HuH-7 (cell line): ENCODE results near the gene KCNV2.

Source experiments
- DNase-seq: peaks from one replicate; pipeline ENCODE4 v3.0.0; 2011; ENCODE audit warnings: low spot score

KCNV2 gene

DNA sequence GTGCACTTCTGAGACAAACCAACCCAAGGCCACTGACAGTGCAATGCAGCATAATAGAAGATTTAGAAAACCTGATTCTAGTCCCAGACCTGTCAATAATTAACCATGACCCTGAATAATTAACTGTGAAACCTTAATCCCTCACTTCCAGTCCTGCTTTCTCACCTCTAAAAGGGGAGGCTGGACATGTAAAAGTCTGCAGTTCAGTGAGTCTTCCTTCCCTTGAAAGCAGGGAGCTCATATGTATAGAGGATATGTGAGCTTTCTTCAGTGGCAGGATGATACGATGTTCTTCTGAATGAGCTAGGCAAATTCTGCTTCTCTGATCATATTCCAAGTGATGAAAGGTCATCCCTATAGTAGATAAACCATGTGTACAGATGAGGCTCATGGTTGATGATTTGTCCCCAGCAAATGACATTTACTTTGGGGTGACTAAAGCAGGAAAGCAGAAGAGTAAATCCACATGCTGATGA is 2.9 kb downstream of the KCNV2 start:
- peak; percentile 21 for DNase-seq

DNA sequence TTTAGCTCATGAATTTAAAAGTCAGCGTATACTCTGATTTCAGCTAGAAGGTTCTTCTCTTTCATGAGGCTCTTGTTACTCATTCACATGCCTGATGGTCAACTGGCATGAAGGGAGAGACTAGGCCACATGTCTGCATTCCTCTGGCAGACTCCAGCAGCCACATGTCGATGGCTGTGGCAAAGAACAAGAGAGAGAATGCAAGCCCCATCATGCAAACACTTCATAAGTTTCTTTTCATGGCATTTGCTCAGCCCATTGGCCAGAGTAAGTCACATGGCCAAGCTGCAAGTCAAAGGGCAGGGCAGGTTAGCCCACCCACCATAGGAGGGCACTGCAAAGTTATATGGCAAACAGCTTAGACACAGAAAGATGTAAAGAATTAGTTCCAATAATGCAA is 5.4 kb downstream of the KCNV2 start:
- DNase-seq: no peak

DNA sequence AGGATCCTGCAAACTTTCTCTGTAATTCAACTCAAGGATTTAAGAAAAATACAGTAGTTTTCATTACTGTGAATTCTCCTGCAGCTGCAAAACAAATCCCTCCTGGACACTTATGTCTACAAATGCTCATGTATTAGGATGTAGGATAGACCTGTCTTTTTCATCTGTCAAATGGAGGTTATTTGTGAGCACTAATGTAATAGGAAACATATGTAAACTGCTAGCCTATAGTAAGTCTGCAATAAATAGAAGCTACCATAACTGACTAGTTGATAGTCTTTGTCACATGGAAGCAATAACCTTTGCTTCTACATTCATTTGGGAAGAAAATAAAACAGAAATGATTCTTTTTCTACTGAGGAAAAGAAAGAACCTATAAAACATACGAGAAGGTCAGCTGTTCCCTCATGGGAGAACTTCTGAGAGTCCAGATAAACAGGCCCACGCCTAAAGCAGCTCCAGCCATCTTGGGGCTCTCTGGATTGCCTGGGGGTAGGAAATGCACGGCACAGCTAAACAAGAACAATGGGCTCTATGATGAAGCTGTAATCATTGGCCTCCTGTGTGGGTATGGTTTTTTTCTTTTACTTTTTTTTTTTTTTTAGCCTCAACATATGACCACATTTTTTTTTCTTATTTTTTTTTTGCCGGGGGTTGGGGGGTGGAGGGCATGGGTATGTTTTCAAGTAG is 6.2 kb downstream of the KCNV2 start:
- no peak for DNase-seq

DNA sequence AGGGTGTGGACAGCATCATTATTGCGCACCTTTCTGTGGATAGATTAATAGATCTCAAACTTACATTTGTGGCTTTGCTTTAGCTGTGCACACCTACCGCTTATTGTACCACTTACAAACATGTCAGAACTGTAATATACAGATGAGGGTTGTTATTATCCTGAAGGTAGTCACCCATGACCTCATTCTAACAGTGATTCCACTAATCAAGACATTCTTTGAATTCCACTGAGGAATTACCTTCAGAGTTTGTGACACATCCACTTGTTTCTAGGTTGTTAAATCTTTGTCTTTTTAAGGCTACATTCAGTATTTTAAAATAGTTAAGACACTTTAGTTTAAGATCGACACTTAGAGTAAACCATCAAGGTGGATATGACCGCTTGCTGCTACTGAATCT is 7.8 kb downstream of the KCNV2 start:
- DNase-seq: no peak

DNA sequence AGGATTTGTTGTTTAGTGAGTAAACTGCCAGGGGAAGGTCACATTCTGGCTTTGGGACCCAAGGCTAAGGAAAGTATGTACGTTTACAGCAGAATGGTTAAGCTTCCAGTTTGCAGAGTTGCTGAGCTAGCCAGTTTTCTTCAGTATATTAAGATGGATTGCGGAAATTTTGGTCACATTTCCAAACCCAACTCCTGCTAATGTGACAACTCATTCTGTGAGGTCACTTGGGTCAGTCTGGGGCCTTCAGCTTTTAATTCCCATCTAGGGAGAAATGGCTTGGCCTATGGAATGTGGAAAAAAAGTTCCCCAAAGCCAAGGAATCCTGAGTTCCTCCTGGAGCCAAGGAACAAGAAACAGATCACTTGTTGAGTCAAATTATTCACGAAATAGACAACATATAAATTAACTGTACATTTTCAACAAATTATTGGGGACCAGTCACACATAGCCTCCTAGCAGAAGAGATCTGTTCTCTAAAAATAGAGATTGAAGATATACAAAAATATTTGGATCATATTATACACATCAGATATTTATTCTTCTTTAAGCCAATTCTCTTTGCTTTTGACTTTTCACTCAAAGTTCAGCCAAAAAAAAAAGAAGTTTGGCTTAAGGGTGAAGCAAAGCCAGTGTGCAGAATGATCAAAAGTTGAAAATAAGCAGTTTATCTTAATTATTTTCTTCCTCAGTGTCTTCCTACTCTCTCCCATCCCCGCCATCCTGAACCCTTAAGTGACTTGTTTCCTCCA is 8.8 kb downstream of the KCNV2 start:
- DNase-seq: no peak

DNA sequence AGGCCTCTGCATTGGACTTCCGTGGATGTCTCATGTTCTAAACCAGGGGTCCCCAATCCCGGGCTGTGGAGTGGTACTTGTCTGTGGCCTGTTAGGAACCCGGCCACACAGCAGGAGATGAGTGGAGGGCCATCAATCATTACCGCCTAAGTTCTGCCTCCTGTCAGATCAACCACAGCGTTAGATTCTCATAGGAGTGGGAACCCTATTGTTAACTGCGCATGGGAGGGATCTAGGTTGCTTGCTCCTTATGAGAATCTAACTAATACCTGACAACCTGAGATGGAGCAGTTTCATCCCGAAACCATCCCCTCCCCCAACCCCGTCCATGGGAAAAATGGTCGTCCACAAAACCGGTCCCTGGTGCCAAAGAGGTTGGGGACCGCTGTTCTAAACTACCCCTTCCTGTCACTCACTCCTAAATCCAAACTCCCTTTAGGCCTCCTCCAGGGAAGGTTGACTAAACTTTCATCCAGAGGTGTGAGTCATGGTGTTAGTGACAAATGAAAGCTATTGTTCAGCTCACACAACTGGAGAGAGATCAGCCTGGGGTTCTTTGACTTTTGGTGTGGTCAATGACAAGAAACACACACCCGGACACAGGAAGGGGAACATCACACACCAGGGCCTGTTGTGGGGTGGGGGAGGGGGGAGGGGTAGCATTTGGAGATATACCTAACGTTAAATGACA is 9.5 kb downstream of the KCNV2 start:
- no peak for DNase-seq

DNA sequence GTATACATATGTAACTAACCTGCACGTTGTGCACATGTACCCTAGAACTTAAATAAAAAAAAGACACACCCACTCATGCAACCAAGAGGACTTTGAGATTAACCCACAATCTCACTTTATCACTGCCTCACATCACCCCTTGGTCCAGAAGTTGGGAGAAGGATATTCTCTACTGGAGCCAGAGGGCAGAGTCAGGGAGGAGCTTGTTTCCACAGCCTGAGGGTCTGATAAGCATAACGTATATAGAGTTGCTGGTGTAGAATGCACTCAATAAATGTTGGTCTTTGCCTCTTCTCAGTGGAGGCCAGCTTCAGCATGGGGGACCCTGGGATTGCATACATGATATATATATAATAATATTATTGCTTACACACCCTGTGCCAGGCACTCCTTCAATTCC is 10.1 kb downstream of the KCNV2 start:
- no peak for DNase-seq

DNA sequence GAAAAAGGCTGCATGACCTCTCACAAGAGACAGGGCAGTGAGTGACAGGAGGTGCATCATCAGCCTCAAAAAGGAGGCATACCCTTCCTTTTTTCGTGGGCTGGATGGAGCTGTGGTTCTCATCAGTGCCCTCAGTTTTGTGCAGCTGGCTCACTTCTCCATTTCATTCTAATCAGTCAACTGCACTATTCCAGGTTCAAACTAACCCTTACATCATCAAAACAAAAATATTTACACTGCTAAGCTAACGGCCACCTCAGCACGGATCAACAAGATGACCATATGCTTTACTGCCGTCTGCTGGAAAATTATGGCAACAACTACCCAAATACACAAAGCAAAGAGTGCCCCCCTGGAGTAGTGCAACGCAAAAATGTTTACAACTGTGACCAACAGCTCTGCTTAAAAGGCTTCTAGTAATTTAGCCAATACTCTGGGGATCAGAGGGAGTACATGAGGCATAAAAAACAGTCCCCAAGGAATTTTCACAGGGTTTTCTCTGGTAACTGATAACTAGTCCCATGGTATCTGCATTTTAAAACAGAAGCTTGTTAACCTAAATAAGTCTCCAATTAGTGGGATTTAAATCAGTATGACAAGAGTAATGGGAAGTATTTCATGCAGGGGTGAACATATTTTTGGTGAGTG is 10.8 kb downstream of the KCNV2 start:
- DNase-seq: peak; percentile 32

DNA sequence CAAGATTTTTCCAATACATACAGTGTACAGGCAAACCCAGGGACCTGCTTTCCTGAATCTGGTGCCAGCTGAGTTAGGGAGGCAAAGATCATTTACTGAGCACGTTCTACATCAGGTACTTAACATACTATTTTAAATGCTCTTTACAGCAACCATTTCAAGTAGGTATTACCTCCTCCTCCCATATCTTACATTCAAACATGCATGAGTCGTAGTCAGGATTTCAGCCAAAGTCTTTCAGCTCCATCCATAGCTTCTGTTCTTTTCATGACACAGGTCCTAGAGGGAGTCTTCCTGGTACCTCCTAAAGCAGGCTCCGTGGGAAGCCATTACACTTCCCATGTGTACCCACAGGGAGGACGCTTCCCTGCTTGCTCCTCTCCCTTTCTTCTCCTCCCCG is 11.7 kb downstream of the KCNV2 start:
- no peak for DNase-seq

DNA sequence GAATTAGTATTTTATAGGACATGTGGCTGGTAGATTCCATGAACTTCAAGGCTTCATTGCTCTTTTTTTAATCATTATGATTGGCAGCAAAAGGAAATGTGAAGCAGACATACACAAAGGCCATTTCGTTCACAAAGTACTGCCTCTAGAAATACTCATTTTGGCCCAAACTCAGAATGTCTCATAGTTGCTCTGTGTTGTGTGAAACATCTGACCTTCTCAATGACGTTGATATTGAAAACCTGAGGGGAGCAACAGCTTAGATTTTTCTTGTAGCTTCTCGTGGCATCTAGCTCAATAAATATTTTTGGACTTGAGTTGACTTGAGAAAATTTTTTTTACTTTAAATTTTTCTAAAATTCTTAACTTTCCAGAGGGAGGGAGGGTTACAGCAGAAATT is 12.4 kb downstream of the KCNV2 start:
- DNase-seq: no peak

DNA sequence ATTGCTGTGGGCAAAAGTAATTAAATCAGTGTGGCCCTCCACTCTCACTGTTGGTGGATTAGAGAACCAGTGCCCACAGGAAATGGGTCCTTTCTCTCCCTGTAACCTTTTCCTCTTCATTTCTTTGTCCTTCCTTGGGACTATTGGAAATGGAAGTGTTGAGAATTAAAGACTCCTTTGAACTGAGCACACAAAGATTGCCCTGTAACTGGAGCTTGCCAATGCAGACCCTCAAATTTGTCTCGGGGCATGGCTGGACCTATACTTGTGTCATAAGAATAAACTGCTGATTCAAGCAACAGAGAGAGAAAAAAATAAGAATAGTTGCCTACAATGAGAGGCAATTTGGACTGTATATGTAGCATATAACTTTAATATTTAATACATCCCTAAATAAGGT is 13.7 kb downstream of the KCNV2 start:
- no peak for DNase-seq

DNA sequence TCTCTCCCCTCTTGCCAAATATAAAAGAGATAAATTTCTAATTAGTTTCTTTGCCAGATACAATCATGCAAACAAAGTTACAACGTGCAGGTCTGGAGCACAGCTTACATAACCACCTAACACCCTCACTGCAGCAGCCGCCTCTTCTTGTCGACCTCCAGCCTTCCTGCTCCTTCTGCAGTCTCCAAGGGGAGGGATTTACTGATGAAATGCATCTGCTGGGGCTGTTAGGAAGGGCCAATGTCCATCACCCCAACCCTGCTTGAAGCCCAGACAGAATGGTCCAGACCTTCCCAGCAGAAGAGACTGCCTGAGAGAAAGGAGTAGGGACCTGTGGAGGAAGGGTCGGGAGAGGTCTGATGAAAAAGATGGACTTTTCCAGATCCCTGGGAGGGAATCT is 15.2 kb downstream of the KCNV2 start:
- DNase-seq: no peak

DNA sequence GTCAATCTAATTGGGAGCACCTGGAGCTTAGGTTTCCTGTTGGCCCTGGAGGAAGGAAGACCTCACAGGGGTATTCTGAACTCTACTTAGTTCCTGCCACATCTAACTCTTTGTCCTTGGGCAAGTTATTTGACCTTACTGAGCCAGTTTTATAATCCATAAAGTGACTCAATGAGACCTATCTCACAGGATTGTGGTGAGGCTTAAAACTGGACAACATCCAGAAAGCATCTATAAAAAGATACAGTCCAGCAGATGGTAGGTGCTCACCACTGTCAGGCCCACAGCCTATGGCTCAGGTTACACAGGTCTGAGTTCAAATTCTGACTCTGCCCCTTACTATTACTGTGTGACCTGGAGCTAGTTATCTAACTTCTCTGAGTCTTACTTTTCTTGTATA is 23.3 kb downstream of the KCNV2 start:
- no peak for DNase-seq

DNA sequence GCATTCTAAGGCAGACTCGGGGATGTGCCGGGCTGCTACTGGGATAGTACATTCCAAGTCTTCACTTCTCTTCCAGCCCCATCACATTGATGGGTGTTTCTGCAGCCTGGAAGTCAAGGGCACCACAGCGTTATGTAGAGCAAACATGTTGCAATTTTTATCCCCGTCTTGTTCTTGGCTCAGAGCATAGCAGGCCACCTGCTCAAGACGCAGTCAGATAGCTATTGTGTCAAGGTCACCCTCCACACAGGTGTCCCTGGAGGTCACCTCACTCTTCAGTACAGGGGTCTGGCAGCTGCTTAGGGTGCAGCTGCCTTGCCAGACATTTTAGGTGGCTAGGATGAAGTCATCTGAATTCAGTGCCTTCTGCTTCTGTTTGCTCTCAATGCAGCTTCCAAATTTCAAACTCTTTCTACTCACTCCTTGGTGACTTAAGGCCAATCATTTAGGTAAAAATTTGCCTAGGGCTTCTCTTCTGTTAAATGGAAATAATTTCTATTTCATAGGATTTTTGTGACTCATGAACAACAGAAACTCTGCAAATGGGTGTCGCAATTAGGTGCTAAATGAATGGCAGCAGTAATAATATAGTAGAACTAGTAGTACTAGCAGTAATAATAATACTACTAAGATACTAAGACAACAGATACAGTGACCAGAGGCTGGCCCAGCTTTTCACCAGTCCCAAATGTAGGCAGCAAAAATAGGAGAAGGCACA is 24.3 kb downstream of the KCNV2 start:
- DNase-seq: no peak

DNA sequence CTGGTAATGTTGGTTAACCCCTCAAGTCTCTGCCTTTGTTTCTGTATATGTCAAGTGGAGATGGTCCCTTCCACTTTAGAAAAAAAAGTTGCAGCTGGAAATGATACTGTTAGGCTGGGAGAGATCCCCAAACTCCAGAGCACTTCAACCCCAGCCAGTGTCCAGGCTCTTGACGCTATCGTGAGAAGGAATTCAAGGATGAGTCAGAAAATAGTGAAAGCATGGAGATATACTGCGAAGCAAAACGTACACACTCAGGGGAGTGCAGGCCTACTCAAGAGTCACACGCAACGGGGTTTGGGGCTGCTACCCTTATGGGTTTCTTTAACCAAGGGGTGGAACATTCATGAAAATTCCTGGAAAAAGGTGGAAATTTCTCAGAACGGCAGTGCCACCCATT is 24.9 kb downstream of the KCNV2 start:
- DNase-seq: no peak

DNA sequence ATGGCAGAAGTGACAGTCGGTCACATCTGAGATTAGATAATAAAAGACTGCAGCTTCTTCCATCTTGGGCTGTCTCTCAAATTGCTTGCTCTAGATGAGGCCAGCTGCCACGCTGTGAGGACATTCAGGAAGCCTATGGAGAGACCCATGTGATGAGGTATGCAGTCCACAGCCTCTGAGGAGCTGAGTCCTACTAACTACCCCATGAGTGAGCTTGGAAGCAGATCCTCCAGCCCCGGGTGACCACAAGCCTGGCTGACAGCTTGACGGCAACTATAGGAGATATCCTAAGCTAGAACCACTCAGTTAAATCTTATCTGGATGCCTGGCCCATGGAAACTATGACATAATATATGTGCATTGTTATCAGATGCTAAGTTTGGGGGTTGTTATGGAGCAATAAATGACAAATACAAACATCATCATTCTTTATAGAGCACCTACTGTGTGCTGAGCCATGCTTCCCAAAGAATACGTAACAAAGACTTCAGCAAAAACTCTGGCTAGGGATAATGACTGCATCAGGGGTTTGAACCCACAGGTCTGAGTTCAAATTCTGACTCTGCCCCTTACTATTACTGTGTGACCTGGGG is 26.7 kb downstream of the KCNV2 start:
- no peak for DNase-seq

DNA sequence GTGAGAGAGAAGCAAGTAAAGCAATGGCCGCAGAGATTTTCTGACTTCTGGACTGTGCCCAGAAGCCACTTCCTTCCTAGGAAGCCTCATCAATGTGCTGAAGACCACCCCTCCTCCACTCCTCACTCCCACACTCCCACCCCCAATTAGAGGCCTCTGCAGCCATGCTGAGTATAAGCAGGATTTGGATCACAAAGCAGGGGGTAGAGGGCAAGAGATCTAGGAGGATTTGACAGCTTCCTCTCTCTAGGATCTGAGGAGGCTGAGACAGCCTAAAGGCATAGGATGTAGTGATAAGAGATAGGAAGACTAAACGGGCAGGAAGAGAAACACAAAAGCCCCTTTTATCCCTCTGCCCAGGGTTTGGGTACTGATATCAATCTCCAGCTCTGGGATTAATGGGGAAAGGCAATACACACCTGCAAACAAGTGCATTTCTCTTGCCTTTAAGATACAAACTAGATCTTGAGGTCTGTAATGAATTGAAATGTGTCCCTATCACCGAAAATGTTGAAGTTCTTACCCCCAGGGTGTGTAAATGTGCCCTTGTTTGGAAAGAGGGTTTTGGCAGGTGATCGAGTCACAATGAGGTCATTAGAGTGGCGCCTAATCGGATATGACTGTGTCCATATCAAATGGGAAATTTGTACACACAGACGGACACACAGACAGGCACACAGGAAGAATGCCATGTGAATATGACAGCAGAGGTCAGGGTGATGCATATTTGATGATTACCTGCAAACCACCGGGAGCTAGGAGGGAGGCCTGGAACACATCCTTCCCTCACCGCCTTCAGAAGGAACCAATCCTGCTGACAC is 28.5 kb downstream of the KCNV2 start:
- no peak for DNase-seq

DNA sequence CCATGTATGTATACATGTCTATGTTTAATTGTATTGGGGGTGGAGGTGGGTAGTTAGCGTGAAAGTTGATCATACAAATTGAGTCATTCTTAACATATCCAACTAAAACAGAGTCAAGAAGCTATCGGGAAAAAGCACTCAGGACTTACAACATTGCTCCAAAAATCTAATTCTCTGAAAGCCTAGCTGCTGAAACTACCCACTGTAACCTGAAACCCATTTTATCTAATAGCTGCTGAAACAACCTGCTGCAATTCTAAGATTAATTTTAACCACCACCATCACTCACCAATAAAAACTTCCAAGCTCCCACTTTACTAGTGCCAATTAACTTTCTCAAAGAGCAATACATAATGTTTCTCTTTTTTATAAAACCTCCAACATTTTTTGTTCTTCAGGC is 32.2 kb downstream of the KCNV2 start:
- no peak for DNase-seq

DNA sequence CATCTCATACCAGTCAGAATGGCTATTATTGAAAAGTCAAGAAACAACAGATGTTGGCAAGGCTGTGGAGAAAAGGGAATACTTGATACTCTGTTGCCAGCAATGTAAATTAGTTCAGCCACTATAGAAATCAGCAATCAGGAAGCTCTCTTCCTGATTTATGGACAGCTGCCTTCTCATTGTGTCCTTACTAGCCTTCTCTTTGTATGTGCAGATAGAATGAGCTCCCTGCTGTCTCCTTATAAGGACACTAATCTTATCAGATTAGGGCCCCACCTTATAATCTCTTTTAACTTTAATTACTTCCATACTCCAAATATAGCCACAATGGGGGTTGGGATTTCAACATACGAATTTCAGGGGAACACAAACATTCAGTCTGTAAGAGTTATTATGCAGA is 38.0 kb downstream of the KCNV2 start:
- no peak for DNase-seq

DNA sequence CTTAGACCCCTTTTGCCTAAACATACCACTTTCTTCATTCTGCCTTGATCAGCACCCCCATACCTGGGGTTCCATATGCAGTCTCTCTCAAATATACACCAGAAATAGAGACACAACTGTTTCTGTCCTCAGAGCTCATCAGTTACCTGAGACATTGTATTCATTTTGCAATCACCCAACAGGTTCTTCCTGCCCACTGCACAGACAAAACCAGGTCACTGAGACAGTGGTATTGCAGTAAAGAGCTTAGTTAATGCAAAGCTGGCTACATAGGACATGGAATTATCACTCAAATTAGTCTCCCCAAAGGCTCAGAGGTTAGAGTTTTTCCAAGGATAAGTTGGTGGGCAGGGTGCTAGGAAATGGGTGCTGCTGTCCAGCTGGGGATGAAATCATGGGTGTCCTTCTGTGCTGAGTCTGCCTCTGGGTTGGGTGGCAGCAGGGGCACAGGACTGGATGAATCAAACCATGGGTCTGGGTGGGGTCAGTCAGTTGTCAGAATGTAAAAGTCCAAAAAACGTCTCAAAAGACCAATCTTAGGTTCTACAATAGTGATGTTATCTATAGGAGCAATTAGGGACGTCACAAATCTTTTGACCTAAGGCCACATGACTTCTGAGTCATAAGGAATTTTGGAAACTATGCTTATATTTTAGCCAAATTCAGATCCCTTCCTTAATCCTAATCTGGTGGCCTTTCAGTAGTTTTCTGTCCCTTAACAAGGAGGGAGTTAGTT is 41.0 kb downstream of the KCNV2 start:
- no peak for DNase-seq
